ENCODE data around the gene CSMD2. TPM values are rescaled to one million over a fixed set of nuclear protein-coding genes. Genes with fewer than 3 reads are reported as not detected.

Gene CSMD2
- total RNA-seq, 1 donor from 2014 or later, result 0.27 TPM

DNA sequence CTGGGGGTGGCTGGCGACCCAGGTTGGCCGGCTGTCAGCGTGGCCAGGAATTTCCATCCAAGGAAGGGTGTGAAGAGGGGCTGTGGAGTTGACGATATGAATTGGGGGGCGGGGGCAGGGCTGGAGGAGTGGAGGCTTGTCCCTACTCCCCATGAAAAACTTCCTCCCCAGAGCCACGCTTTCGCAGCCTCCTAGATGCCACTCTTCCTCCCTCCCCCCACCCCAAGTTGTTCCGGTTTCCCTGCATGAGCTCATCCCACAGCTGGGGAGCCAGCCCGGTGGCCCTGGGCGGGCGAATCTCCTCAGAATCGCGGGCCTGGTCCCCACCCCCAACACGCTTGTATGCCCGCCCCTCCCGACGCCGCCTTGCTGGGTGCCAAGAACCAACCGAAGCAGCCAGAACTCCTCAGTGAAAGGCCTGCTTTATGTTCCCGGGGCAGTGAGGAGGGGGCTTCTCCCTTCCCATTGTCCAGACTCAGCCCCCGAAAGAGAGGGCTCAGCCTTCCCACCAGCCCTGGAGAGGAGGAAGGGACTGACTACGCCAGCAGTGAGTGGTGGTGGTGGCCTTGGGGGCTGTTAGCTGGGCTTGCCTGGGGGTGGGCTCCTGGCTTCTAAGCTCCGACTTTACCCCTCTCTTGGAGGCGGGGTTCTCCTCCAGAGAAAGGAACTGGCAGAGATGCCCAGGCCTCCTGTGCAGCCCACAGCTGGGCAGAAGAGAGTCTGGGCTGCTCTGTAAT, 1.8 kb upstream of the CSMD2 start:
- H3K27ac Mint-ChIP-seq (ENCODE audit: unreplicated experiment), result no peak overlapping the region
- H3K9me3 Mint-ChIP-seq (ENCODE audit: unreplicated experiment), result no peaks in the 10 kb centered on the region
- peak overlapping the region; percentile 76 for H3K4me3 Mint-ChIP-seq (ENCODE audit: unreplicated experiment)
- H3K36me3 Mint-ChIP-seq (ENCODE audit: unreplicated experiment), result peaks cover 4% of the 10 kb centered on the region
- peaks cover 19% of the 10 kb centered on the region for H3K27me3 Mint-ChIP-seq (ENCODE audit: unreplicated experiment)
- no peak for DNase-seq
- TF ChIP-seq, protein P1, sequence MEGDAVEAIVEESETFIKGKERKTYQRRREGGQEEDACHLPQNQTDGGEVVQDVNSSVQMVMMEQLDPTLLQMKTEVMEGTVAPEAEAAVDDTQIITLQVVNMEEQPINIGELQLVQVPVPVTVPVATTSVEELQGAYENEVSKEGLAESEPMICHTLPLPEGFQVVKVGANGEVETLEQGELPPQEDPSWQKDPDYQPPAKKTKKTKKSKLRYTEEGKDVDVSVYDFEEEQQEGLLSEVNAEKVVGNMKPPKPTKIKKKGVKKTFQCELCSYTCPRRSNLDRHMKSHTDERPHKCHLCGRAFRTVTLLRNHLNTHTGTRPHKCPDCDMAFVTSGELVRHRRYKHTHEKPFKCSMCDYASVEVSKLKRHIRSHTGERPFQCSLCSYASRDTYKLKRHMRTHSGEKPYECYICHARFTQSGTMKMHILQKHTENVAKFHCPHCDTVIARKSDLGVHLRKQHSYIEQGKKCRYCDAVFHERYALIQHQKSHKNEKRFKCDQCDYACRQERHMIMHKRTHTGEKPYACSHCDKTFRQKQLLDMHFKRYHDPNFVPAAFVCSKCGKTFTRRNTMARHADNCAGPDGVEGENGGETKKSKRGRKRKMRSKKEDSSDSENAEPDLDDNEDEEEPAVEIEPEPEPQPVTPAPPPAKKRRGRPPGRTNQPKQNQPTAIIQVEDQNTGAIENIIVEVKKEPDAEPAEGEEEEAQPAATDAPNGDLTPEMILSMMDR (IDR thresholded peaks at IDR 0.05; ENCODE audit: partially characterized antibody, unreplicated experiment), result no peak
- H3K4me1 Mint-ChIP-seq (ENCODE audit: low read depth, unreplicated experiment), result peaks cover 5% of the 10 kb centered on the region

DNA sequence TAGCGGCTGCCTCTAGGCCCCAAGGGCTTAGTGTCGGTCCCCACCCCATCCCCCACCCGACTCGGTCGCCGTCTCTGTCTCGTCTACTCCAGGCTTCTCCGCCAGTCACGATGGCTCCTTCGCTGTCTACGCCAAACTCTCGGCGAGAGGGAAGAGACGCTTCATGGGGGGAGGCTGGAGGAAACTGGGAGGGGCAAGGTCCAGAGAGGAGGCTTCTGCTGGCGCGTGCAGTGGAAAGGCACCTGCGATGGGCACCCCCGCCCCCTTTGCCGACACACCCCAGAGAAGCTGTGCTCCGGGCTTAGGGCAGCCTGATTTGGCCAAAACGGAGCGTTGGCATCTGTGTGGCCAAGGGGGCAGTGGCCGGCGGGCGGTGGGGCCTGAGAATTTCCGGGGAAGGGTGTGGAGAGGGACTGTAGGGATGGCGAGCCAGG, 1.2 kb upstream of the CSMD2 start:
- H3K4me3 Mint-ChIP-seq (ENCODE audit: unreplicated experiment), result peak overlapping the region; percentile 76
- TF ChIP-seq, protein P1 (IDR thresholded peaks at IDR 0.05; ENCODE audit: partially characterized antibody, unreplicated experiment), result no peak
- H3K4me1 Mint-ChIP-seq (ENCODE audit: low read depth, unreplicated experiment), result peaks cover 5% of the 10 kb centered on the region
- H3K27me3 Mint-ChIP-seq (ENCODE audit: unreplicated experiment), result peaks cover 20% of the 10 kb centered on the region
- DNase-seq, result peak; percentile 52
- H3K36me3 Mint-ChIP-seq (ENCODE audit: unreplicated experiment), result peaks cover 4% of the 10 kb centered on the region
- no peaks in the 10 kb centered on the region for H3K9me3 Mint-ChIP-seq (ENCODE audit: unreplicated experiment)
- H3K27ac Mint-ChIP-seq (ENCODE audit: unreplicated experiment), result no peak overlapping the region

DNA sequence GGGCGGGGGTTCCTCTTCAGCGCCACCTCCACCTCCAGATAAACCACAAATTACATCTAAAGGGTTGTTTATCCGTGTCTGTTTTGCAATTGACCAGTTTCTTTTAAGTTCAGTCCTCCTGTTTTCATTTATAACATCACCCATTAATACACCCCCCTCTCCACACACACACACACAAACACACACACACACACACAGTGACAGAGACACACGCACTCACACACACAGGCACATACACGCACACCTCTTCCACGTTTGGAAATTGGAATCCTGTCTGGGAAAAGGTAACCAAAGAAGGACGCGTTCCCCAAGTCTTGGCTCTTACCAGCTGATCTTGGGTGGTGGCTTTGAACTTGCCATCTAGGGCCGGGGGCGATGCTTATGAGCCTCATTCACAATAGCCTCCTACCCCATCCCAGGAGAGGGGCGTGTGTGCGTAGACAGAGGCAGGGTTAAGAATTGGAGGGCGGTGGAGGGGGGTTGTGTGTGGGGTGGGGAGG, 442 bp upstream of the CSMD2 start:
- Mint-ChIP-seq H3K4me1 (ENCODE audit: low read depth, unreplicated experiment) (peaks cover 5% of the 10 kb centered on the region), H3K9me3 (ENCODE audit: unreplicated experiment) (no peaks in the 10 kb centered on the region), H3K36me3 (ENCODE audit: unreplicated experiment) (peaks cover 4% of the 10 kb centered on the region), H3K4me3 (ENCODE audit: unreplicated experiment) (peak overlapping the region; percentile 95), H3K27ac (ENCODE audit: unreplicated experiment) (peak overlapping the region; percentile 40), H3K27me3 (ENCODE audit: unreplicated experiment) (peaks cover 21% of the 10 kb centered on the region)
- DNase-seq, result no peak
- TF ChIP-seq, protein P1 (IDR thresholded peaks at IDR 0.05; ENCODE audit: partially characterized antibody, unreplicated experiment), result no peak

DNA sequence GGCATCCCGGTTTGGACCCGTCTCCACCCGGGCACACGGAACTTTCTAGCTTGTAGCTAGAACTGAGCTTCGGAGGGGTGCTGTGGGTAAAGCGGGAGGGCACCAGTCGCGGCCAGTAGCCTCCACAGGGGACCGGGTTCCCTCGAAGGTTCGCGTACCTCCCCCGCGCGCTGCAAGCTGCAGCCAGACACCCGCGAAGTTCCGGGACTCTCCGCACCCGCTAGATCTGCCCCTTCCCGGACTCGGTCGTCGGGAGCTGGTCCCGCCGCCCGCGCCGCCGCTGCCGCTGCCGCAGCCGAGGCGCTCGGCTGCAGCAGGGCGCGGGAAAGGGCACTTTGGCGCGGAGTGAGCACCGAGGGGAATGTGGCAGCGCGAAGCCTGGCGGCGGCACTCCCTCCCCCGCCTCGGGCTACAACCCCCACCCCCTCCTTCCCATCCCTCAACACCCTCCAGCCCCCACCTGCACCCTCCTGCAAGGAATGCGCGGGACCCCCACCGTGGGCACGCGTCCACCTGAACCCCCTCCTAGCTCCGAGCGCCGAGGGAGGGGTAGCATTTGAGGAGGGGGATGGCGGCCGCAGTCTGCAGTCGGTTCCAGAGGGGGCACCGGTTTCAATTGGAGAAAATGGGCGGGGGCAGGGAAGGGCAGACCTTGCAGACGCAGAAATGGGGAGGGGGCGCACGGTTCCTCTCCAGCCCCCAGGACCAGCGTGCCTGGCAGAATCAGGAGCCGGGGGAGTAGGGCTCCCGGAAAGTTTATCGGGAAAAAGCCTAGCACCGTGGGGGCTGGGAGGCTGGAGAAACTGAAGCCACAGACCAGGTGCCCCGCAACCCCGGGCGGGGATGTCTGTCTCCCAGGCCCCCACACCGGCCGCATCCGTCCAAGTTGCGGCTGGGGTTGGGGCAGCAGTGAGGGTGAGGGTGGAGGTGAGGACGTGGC, 968 bp downstream of the CSMD2 start:
- TF ChIP-seq, protein P1 (IDR thresholded peaks at IDR 0.05; ENCODE audit: partially characterized antibody, unreplicated experiment), result no peak
- peaks cover 21% of the 10 kb centered on the region for H3K27me3 Mint-ChIP-seq (ENCODE audit: unreplicated experiment)
- peak; percentile 45 for DNase-seq
- peaks cover 5% of the 10 kb centered on the region for H3K4me1 Mint-ChIP-seq (ENCODE audit: low read depth, unreplicated experiment)
- H3K27ac Mint-ChIP-seq (ENCODE audit: unreplicated experiment), result no peak overlapping the region
- H3K4me3 Mint-ChIP-seq (ENCODE audit: unreplicated experiment), result peak overlapping the region; percentile 86
- peaks cover 4% of the 10 kb centered on the region for H3K36me3 Mint-ChIP-seq (ENCODE audit: unreplicated experiment)
- no peaks in the 10 kb centered on the region for H3K9me3 Mint-ChIP-seq (ENCODE audit: unreplicated experiment)

All from glutamatergic neuron (in vitro differentiated cells).